CD4-positive, alpha-beta T cell treated with Interleukin-10 for 1 hour (primary cell): ENCODE results near the gene ABCA8.

Source experiments
- DNase-seq: peaks from one replicate; pipeline ENCODE4 v3.0.0-alpha.2; 2020

ABCA8 gene

DNA sequence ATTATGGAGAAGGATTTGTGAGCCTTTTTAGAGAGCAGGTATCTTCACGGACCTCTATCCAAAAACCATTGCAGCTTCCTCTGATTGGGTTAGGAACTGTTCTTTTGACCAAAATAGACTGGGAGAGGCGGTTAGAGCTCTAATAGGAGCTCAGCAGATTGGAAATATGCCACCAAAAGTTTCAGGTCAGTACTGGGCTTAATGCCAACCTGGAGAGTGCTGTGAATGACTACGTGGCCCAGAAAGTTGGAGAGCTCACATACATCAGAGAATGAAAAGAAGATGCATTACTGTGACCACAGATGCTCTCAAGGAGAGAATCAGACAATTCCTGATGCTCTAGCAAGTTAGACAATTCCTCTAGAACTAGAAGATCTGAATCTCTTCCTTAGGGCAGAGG, 86.5 kb downstream of the ABCA8 start:
- DNase-seq: no peak

GRCh38 chr17:68867759-68868516, 87.3 kb downstream of the ABCA8 start:
- DNase-seq: no peak

GRCh38 chr17:68865584-68865983, 89.6 kb downstream of the ABCA8 start:
- DNase-seq: no peak

DNA sequence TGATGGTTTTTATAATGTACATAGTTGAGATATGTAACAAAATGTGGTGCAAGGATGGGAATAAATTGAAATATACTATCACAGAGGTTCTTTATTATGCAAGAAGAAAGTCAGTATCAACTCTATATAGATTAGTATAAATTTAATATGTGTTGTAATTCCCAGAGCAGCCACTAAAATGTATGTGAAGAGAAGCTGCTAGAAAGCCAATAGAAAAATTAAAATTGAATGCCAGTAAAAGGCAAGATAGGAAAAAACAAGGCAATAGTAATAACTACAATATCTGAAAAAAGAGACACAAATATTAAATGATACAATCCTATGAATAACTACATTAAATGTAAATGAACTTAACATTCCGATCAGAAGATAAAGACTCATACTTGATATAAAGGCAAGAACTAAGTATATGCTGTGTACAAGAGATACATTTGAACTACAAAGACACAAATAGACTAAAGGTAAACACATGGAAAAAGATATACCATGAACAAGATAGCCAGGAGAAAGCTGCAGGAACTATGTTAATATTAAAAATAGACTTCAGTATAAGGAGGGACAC, 92.0 kb downstream of the ABCA8 start:
- DNase-seq: no peak

GRCh38 chr17:68861602-68862001, 93.6 kb downstream of the ABCA8 start:
- DNase-seq: no peak

GRCh38 chr17:68860941-68861340, 94.3 kb downstream of the ABCA8 start:
- no peak for DNase-seq

DNA sequence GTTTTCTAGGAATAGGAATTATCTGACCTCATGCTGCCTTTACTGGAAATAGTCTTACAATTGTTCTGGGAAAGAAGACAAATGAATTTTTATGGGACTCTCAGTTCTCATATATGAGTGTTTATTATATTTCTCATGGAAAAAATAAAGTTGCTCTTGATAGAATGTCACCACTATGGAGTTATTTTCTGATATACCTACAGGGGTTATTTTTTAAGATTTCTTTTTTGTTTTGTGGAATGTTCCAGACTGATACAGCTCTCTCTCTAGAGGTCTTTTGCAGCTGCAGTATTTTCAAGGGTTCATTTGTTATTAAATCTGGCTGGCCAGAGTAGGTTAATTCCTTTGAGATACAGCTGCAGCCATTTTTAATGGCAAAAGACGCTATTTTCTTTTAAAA, 100.7 kb downstream of the ABCA8 start:
- no peak for DNase-seq

GRCh38 chr17:68853439-68853838, 101.8 kb downstream of the ABCA8 start:
- no peak for DNase-seq

DNA sequence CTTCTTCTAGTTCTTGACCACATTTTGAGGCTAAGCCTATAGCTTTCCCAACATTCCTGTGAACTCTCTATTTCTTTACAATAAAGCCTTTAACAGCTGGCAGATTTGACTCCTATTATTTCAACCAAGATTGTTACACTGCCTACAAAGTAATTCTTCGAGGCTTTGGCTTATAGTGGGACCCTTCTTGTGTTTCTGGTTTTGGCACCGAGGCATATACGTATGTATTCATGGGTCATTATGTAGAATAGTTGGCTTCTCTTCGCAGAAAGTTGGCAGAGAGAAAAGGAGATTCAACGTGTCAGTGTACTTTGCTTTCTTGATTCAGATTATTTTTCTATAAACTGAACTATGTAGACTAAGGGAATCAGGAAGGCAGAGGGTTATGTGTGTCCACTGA, 102.2 kb downstream of the ABCA8 start:
- DNase-seq: no peak

GRCh38 chr17:68851890-68852289, 103.3 kb downstream of the ABCA8 start:
- DNase-seq: no peak

DNA sequence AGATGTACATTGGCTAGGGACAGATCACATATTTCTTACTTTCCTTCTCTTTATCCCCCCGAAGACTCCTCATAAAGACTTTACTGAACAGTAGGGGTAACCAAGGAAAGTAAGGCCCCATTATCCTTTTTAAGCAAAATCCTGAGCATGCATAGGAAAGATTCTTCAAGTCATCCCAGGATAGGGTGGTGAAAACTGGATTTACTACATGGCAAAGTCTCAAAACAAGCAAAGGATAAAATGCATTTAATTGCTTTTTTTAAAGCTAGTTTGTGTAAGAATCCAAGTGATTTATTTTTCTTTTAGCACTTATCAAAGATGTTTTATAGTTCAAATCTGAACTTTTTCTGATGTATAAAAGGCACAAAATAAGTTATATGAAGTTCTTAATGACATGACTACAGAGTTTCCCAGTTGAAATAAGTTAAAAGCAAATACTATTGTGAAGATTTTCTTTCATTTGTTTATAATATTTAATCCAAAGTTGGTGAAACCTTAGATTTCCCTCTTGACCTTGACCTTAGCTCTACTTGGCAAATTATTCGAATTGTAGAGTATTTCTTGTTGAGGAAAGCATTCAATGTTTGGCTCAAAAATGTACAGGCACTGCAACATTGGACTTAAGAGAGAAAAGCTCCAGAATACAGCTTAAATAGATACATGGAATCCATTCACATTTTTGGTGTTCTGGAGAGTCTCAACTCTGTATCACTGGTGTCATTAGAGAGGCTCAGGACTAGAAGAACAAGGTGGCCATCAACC, 104.3 kb downstream of the ABCA8 start:
- no peak for DNase-seq

- no peak for DNase-seq
Observed at GRCh38 chr17:68849673-68850610, 105.2 kb downstream of the ABCA8 start.

DNA sequence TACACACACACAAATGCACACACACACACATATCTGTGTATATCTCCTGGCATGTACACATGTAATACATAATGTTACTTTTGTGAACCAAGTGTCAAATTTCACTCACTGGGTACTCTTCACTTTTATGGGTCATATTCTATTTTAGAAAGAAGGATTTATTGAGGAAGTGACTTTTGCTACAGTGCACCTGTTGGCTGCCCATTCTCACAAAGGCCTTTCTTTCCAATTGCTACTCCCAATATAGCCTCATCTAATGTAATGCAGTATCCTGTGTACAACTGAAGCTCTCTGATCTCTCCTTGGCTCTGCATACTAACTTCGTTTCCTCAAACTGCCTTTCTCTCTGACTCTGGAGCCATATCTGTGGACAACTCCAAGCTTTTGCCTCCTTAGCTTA, 107.5 kb downstream of the ABCA8 start:
- DNase-seq: no peak

DNA sequence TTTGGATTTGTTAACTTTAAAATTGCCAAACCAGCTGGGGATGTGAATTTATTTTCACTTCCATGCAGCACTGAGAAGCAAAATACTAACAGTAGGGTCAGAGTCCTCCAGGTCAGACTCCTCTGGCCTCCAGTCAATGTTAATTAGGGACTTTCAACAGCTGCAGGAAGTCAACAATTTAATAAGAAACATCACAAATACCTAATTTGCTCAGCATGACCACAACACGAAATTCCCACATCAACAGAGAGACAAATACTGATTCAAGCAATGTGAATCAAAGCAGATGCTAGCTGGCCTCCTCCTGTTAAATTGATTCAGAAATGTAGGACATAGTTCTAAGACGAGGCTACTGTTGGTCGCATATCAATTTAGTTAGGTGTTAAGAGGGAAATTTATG, 111.7 kb downstream of the ABCA8 start:
- no peak for DNase-seq

- DNase-seq: no peak
Observed at GRCh38 chr17:68840073-68840472, 115.1 kb downstream of the ABCA8 start.

DNA sequence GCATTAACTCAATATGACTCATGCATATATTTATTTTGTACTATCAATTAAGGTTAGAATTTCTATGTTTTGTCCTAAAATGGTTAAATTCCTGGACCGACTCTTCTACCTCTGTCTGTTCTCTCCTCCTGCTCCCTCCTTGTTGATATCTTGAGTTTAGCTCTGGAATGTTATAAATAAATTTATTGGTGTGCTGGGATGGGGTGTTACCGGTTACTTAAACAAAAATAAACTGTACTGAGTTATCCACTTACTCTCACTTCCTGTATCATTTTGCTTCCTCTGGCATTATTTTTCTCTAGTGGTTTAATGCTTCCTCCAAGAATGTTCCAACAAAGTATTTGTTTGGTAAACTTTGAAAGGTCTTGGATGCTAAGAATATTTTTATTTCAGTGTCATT, 120.1 kb downstream of the ABCA8 start:
- DNase-seq: no peak

DNA sequence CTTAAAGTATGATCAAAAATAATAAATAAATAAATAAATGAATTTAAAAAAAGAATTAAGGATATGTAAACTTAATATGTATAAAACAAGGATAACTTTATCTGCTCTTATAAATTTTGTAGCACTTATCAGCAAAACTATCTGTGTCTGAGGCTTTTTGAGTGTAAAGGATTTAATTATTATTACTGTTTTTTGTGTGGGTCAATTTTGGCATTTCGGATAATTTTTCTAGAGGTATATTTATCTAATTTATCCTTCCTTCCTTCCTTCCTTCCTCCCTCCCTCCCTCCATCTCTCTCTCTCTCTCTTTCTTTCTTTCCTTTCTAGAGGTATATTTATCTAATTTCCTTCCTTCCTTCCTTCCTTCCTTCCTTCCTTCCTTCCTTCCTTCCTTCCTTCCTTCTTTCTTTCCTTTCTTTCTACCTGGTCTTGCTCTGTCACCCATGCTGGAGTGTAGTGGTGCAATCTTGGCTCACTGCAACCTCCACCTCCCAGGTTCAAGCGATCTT, 120.8 kb downstream of the ABCA8 start:
- DNase-seq: no peak

- DNase-seq: no peak
Observed at GRCh38 chr17:68832109-68832802, 122.9 kb downstream of the ABCA8 start.

DNA sequence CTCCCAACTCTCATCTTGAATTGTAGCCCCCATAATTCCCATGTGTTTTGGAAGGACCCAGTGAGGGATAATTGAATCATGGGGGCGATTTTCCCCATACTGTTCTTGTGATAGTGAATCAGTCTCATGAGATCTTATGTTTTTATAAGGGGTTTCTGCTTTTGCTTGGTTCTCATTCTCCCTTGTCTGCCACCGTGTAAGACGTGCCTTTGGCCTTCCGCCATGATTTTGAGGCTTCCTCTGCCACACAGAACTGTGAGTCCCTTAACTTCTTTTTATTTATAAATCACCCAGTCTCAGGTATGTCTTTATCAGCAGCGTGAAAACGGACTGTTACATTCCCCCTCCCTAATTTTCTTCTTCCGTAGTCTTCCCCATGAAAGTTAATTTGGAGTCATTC, 124.0 kb downstream of the ABCA8 start:
- no peak for DNase-seq

GRCh38 chr17:68830313-68830712, 124.9 kb downstream of the ABCA8 start:
- no peak for DNase-seq

GRCh38 chr17:68829211-68829610, 126.0 kb downstream of the ABCA8 start:
- DNase-seq: no peak

- no peak for DNase-seq
Observed at GRCh38 chr17:68824707-68825106, 130.5 kb downstream of the ABCA8 start.
